AG20443 (cell line): ENCODE results near the gene KRTAP10-3.

Experiments
- DNase-seq: peaks from one replicate; pipeline ENCODE4 v3.0.0; 2012; ENCODE audit warnings: low spot score, mixed read lengths

KRTAP10-3 gene

GRCh38 chr21:44527983-44528633, 30.5 kb downstream of the KRTAP10-3 start:
- DNase-seq, result no peak

GRCh38 chr21:44527156-44527982, 31.2 kb downstream of the KRTAP10-3 start:
- no peak for DNase-seq

- no peak for DNase-seq
These were observed 32.2 kb downstream of the KRTAP10-3 start for GRCh38 chr21:44526096-44526997.

- DNase-seq, result no peak
These were observed 33.1 kb downstream of the KRTAP10-3 start for GRCh38 chr21:44525391-44526095.

- no peak for DNase-seq
These were observed 33.9 kb downstream of the KRTAP10-3 start for GRCh38 chr21:44524414-44525371.

- DNase-seq, result no peak
These were observed 34.8 kb downstream of the KRTAP10-3 start for GRCh38 chr21:44523567-44524413.

GRCh38 chr21:44522753-44523204, 35.8 kb downstream of the KRTAP10-3 start:
- DNase-seq, result no peak

- no peak for DNase-seq
These were observed 36.5 kb downstream of the KRTAP10-3 start for GRCh38 chr21:44521928-44522752.

GRCh38 chr21:44521301-44521927, 37.2 kb downstream of the KRTAP10-3 start:
- DNase-seq, result no peak

GRCh38 chr21:44520326-44521300, 38.0 kb downstream of the KRTAP10-3 start:
- no peak for DNase-seq

DNA sequence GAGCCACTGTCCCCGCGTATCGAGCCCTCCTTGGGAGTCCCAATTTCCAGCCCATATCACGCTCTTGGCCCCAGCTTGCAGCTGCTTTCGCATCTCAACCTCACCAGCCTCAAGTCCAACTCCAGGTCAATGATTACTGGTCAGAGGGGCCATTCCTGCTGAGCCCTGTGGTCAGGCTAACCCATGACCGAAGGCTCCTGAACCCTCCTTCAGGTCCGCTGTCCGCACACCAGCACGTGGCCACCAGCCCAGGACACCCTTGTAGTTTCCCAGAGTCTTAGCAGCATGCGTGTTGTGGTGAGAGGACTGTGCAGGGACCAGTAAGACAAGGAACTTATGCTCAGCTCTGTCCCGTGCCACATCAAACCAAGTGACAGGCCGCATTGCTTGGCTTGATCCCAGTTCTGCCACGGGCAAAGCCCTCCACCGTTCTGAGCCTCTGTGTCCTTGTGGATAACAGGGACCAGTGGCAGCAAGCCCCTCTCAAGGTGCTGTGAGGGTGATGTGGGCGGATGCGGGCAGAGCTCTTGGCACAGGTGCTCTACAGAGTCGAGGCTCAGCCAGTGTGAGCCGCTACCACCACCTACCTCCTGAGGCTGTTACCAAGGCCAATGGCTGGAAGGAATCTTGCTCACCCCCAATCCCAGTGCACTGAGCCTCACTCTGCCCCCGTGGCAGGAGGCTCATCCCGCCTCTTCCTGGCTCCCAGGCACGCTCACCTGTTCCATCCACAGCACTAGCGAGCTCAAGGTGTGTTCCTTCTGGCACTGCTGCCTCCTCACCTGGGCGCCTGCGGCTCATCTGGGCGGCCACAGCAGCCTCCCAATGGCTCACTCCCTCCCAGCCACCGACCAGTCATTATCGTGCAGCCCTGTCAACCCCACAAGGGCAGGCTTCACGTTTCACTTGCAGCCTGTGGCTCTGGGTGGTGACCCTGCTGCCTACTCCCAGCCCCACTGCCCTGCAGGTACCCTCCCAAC, 39.0 kb downstream of the KRTAP10-3 start:
- DNase-seq, result no peak

DNA sequence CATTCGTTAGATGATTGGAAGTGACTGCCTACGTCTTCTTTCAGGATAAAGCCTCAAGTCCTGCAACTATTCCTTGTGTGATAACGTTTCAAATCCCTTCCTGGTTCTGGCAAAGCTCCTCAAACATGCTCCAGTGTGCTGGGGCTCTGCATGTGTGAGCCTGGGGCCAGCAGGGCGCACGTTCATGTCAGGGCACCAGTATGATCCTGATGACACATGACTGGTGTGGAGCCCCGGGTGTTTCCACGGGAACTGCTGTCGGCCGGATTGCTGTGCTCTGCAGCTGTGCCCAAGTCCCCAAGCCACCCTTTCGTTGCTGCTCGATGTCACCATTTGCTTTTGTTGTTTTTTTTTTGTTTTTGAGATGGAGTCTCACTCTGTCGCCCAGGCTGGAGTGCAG, 39.9 kb downstream of the KRTAP10-3 start:
- DNase-seq, result no peak

GRCh38 chr21:44517175-44517899, 41.3 kb downstream of the KRTAP10-3 start:
- no peak for DNase-seq

DNA sequence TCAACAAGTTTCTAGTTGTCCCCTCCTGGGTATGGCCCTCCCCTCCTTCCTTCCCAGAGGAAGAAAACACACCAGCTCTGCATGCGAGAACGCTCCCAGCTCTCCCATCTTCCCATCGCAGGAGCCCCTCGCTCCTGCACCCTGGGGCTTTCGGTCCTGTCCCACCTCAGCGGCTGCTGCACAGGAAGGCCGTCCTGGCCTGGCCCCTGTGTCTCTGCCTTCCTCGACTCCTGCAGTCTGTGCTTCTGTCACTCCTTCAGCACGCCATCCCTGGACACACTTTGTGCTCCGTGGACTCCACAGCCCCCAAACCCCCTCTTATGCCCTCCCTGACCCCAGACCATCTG, 41.8 kb downstream of the KRTAP10-3 start:
- DNase-seq, result no peak

DNA sequence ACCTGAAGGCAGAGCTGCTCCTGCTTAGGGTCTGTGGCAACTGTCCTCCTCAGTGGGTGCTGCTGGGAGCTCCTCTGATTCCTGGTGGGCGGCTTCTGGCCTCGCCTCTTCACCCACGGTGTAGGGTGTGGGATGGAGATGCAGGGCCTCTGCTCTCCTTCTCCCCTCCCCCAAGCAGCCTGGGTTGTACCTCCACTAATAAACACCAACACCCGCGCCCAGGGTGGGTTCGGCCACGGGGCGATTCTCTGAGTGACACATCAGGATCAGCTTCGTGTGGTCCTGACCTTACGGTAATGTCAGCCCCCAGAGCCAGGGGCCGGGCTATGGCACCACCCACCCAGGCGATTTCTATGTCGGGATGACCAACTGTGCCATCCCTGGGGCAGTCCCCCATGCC, 42.3 kb downstream of the KRTAP10-3 start:
- DNase-seq, result no peak
